ENCODE data around the gene ARF1. TPM values are rescaled to one million over a fixed set of nuclear protein-coding genes. Genes with fewer than 3 reads are reported as not detected.

ARF1 gene
- total and polyA plus RNA-seq, 2 of the 8 experiments (the other 6 are each of a cell fraction or from before 2014, with no cell fraction given) = 265 to 471 TPM

GRCh38 chr1:228095161-228095560 lies 12.7 kb downstream of the ARF1 start (continued):
- TF ChIP-seq PHF8 (conservative IDR thresholded peaks at IDR 0.05; ENCODE audit: low read depth, low read length) = no peak
- no peak for TF ChIP-seq ATF2 (IDR thresholded peaks at IDR 0.05; ENCODE audit: low read length)
- no peak for TF ChIP-seq CHD1 (IDR thresholded peaks at IDR 0.05; ENCODE audit: low read depth, low read length)
- no peak for TF ChIP-seq YY1 (IDR thresholded peaks at IDR 0.05; ENCODE audit: low read depth, low read length)
- no peak for TF ChIP-seq SP2 (IDR thresholded peaks at IDR 0.05; ENCODE audit: low read length)
- TF ChIP-seq POLR2AphosphoS5 (IDR thresholded peaks at IDR 0.05; ENCODE audit: low read depth, low read length) = no peak
- TF ChIP-seq EP300 (IDR thresholded peaks at IDR 0.05; ENCODE audit: borderline replicate concordance in 1 of 2, low read depth in 2 of 2, low read length in 2 of 2) = no peak
